Uterus (tissue), 4 donors: Measurements from ENCODE around the gene TMEM121. TPM values are rescaled to one million over a fixed set of nuclear protein-coding genes. Genes with fewer than 3 reads are reported as not detected.

Source experiments
- DNase-seq, 2 donors: peaks; one replicate each; pipeline ENCODE4 v3.0.0-alpha.2; 2019 to 2020
- H3K27ac ChIP-seq, 2 donors: fragments of 200-600 bp; sonication (generic); 1 replicate in 1 of 2; 2 replicates in 1 of 2; pipeline ENCODE4 v1.5.1; 2016 to 2018
- H3K27me3 ChIP-seq, 2 donors: fragments of 200-600 bp; sonication (generic); one replicate each; pipeline ENCODE4 v1.5.1; 2018 to 2019; ENCODE audit warnings: control low read depth in 1 of 2
- H3K36me3 ChIP-seq, 2 donors: fragments of 200-600 bp; sonication (generic); one replicate each; pipeline ENCODE4 v1.5.1; 2019; ENCODE audit warnings: control low read depth in 1 of 2
- H3K4me1 ChIP-seq, 2 donors: fragments of 200-600 bp; sonication (generic); one replicate each; pipeline ENCODE4 v1.5.1; 2018 to 2019; ENCODE audit warnings: control low read depth in 1 of 2
- H3K4me3 ChIP-seq, 2 donors: fragments of 200-600 bp; sonication (generic); 1 replicate in 1 of 2; 2 replicates in 1 of 2; pipeline ENCODE4 v1.5.1; 2018 to 2019; ENCODE audit warnings: mild to moderate bottlenecking in 1 of 2
- H3K9me3 ChIP-seq, 2 donors: fragments of 200-600 bp; sonication (generic); one replicate each; pipeline ENCODE4 v1.5.1; 2019; ENCODE audit warnings: control low read depth in 1 of 2
- POLR2A ChIP-seq, 2 donors: fragments of 450-650 bp; IDR thresholded peaks; one replicate each; pipeline ENCODE4 v1.6.1; 2016; ENCODE audit warnings: antibody characterized with exemption in 2 of 2, mild to moderate bottlenecking in 1 of 2, moderate library complexity in 1 of 2
- intact Hi-C: fragments of 100-400 bp; cut with DNase I; formaldehyde crosslinking; loops from one replicate; pipeline ENCODE4 v1.15.1; 2023; ENCODE audit warnings: low total_unique reads
- total RNA-seq, 4 donors: library from RNA; depleted of rRNA in 3 of 4; stranded (reverse); fragments of >200 nt in 3 of 4; gene quantifications; one replicate each; pipeline versions ENCODE4 v1.1.0 to v1.2.4, GENCODE V29; 2014 to 2023
- TF ChIP-seq, protein P1 (sequence below), 4 experiments: fragments of 200-600 bp in 2 of 4; fragments of 450-650 bp in 2 of 4; sonication (generic) in 2 of 4; IDR thresholded peaks; one replicate each; pipeline ENCODE4 v1.5.1; 2016 to 2019; ENCODE audit warnings: antibody characterized with exemption in 4 of 4, mild to moderate bottlenecking in 2 of 4, moderate library complexity in 1 of 4
- donor health status: DM: yes; HTN: yes; CAD: no.

The TMEM121 gene
- total RNA-seq, 4 donors from 2014 or later: 2.0 to 42.1 (median 7.7) TPM

DNA sequence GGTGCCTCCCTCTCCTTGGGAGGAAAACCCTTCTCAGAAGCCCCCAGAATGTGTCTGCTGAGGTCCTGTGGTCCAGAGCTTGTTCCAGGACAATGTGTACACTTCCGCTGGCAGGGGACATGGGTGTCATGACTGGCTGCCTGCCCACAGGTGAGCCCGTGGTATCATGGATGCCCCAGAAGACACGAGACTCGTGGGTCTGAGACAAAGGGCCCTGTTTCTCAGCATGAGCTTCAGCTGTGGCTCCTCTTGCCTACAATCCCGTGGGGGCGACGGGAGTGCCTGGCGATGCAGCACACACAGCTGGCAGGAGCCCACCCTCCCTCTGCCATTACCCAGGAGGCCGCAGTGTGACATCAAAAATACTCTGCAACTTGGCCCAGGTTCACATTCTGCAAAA lies 7.0 kb downstream of the TMEM121 start:
- no peak for TF ChIP-seq POLR2A (IDR thresholded peaks at IDR 0.05)
- TF ChIP-seq, protein P1, sequence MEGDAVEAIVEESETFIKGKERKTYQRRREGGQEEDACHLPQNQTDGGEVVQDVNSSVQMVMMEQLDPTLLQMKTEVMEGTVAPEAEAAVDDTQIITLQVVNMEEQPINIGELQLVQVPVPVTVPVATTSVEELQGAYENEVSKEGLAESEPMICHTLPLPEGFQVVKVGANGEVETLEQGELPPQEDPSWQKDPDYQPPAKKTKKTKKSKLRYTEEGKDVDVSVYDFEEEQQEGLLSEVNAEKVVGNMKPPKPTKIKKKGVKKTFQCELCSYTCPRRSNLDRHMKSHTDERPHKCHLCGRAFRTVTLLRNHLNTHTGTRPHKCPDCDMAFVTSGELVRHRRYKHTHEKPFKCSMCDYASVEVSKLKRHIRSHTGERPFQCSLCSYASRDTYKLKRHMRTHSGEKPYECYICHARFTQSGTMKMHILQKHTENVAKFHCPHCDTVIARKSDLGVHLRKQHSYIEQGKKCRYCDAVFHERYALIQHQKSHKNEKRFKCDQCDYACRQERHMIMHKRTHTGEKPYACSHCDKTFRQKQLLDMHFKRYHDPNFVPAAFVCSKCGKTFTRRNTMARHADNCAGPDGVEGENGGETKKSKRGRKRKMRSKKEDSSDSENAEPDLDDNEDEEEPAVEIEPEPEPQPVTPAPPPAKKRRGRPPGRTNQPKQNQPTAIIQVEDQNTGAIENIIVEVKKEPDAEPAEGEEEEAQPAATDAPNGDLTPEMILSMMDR (IDR thresholded peaks at IDR 0.05): no peak
- Histone ChIP-seq H3K36me3 (no peaks in the 10 kb centered on the region), H3K4me3 (no peak overlapping the region), H3K27me3 (no peaks in the 10 kb centered on the region), H3K9me3 (no peaks in the 10 kb centered on the region), H3K4me1 (peaks cover 0 to 8% of the 10 kb centered on the region in 2 donors), H3K27ac (no peak overlapping the region)
- no peak for DNase-seq
- intact Hi-C loops: no loop called here

DNA sequence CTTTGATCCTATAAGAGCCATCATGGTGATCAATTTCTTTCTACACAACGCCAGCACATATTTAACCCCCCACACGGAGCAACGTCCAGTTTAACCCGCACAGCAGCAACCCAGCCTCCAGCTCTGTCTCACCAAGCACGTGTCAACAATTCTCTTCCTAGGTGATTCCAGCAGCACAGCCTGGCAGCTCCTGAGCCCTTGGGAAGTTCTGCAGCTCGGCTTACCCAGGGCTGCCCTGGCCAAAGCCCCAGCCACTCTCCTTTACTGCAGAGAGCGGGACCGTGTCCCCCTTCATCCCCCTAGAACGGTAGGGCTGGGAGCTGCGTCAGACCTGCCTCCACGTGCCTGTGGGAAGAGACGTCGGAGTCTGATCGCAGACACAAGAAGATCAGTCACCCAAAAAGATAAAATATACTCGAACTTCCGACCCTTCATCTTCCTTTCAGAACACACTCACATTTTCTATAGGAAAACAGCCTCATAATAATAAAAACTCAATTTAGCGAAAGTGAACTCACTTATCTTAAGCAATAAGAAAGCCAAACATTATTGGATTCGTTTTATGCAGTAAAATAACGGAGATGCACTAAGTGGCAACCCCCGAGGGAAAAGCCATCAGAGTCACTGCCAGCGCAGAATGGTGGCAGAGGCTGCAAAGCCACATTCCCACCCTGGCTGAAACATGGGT lies 7.6 kb downstream of the TMEM121 start:
- H3K36me3 ChIP-seq: no peaks in the 10 kb centered on the region
- no peak overlapping the region for H3K27ac ChIP-seq
- peaks cover 0 to 7% of the 10 kb centered on the region in 2 donors for H3K4me1 ChIP-seq
- H3K9me3 ChIP-seq: no peaks in the 10 kb centered on the region
- no peaks in the 10 kb centered on the region for H3K27me3 ChIP-seq
- DNase-seq: no peak
- no peak overlapping the region for H3K4me3 ChIP-seq
- TF ChIP-seq, protein P1 (IDR thresholded peaks at IDR 0.05): no peak
- TF ChIP-seq POLR2A (IDR thresholded peaks at IDR 0.05): no peak
- intact Hi-C loops: no loop called here

DNA sequence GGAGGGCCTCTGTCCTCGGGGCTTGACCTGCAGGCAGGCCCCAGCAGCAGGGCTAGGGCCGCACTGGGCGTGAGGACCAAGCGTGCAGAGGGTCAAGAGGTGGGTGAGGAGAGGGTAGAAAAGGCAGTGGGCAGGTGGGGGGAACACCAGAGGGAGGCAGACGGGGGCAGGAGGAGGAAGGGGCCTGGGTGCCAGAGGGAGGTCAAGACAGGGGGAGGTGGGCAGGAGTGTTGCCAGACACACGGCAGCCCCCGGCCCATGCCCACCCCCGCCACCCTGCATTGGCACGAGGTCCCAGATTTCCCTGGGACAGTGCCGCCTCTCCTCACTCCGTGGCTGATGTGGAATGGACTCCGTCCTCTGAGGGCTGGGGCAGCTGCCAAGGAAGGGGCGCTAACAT lies 8.2 kb downstream of the TMEM121 start:
- intact Hi-C loops: no loop called here
- TF ChIP-seq, protein P1 (IDR thresholded peaks at IDR 0.05): no peak
- TF ChIP-seq POLR2A (IDR thresholded peaks at IDR 0.05): no peak
- H3K27ac ChIP-seq: no peak overlapping the region
- peaks cover 0 to under 1% of the 10 kb centered on the region in 2 donors for H3K4me1 ChIP-seq
- H3K27me3 ChIP-seq: no peaks in the 10 kb centered on the region
- no peak overlapping the region for H3K4me3 ChIP-seq
- H3K9me3 ChIP-seq: no peaks in the 10 kb centered on the region
- DNase-seq: no peak
- no peaks in the 10 kb centered on the region for H3K36me3 ChIP-seq

DNA sequence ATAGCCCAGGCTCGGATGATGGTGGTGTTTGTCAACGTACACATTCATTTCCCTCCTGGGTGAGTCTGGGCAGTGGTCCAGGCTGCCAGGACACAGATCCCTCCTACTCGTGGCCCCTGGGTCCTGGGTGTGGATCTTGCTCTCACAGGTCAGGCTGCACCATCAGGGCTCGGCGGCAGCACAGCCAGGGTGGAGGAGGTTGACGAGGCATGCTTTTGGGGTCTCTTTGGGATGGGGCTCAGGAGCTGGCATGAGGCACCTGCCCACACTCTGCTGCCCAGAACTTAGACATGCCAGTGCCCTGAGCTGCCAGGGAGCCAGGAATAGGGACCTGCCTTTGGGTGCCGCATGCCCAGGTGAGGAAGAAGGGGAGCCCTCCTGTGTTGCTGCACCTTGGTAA lies 9.7 kb downstream of the TMEM121 start:
- intact Hi-C loops: no loop called here
- no peak for DNase-seq
- TF ChIP-seq POLR2A (IDR thresholded peaks at IDR 0.05): no peak
- TF ChIP-seq, protein P1 (IDR thresholded peaks at IDR 0.05): no peak
- Histone ChIP-seq H3K27ac (no peak overlapping the region), H3K36me3 (no peaks in the 10 kb centered on the region), H3K9me3 (no peaks in the 10 kb centered on the region), H3K4me3 (no peak overlapping the region), H3K4me1 (no peaks in the 10 kb centered on the region), H3K27me3 (no peaks in the 10 kb centered on the region)

DNA sequence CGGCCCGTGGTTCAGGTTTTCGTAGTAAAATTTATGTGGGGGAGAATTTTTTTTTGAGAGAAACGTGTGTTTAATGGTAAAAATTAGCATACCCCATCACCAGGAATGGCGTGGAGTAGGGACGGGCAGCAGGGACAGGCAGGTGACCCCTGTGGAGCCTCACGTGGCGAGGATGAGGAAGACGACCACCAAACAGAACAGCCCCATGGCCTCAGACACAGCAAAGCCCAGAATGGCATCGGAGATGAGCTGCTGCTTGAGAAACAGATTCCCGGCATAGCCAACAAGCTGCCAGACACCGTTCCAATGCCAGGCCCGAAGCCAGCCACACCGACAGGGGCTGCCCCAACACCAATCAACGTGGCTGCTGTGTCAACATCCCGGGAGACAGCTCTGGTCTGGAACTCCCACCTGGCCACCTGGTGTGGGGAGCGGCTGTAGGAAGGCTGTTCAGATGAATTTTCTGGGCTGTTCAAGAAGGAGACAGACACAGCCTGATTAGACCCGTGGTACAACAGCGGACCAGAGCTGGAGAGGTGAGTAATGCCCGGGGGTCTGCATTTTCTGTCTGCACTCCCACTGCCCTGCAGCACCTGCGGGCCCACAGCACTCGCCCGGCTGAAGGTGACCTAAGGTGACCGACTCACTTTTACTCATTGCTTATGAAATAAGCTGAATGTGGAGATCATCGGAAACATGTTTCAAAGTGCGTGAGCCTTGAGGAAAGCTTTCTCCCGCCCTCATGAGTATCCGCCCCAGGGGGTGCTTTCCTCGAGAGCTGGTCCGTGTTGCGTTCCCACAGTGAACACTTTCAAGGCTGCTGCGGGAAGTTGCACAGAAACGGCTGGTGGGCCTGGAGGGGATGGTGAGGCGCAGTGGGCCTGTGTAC lies 10.6 kb downstream of the TMEM121 start:
- DNase-seq: no peak
- H3K36me3 ChIP-seq: no peaks in the 10 kb centered on the region
- H3K4me1 ChIP-seq: no peaks in the 10 kb centered on the region
- no peak overlapping the region for H3K4me3 ChIP-seq
- H3K9me3 ChIP-seq: no peaks in the 10 kb centered on the region
- H3K27ac ChIP-seq: no peak overlapping the region
- no peak for TF ChIP-seq POLR2A (IDR thresholded peaks at IDR 0.05)
- TF ChIP-seq, protein P1 (IDR thresholded peaks at IDR 0.05): no peak
- H3K27me3 ChIP-seq: no peaks in the 10 kb centered on the region
- intact Hi-C loops: no loop called here
